Brain microvascular endothelial cell (primary cell): ENCODE data around the gene OIT3.

Source experiments
- DNase-seq: peaks from one replicate; pipeline ENCODE4 v3.0.0-alpha.2; 2020
- H3K27ac ChIP-seq: fragments of 250-450 bp; sonication (Bioruptor Pico); 2 replicates; pipeline ENCODE4 v1.5.1; 2020; ENCODE audit warnings: mild to moderate bottlenecking, moderate library complexity
- H3K27me3 ChIP-seq: fragments of 250-450 bp; sonication (Bioruptor Pico); replicated peaks from 2 replicates; pipeline ENCODE4 v1.5.1; 2020; ENCODE audit warnings: mild to moderate bottlenecking
- H3K36me3 ChIP-seq: fragments of 250-450 bp; sonication (Bioruptor Pico); replicated peaks from 2 replicates; pipeline ENCODE4 v1.5.1; 2020; ENCODE audit warnings: mild to moderate bottlenecking
- H3K4me3 ChIP-seq: 2 replicates; pipeline ENCODE4 v1.5.1; 2011; ENCODE audit warnings: low read depth, mild to moderate bottlenecking, control low read depth, low read length, moderate library complexity
- CTCF ChIP-seq: IDR thresholded peaks from 2 replicates; pipeline ENCODE4 v1.5.1; 2011; ENCODE audit warnings: low read depth, mild to moderate bottlenecking, moderate library complexity, low read length, control low read depth, inconsistent platforms; ENCODE audit errors: missing control alignments
- in situ Hi-C: cut with HindIII; loops from 2 replicates; pipeline ENCODE4 v1.10.0; 2017; ENCODE audit warnings: low sequenced_read_pairs, low pct_ligation_motif_present

OIT3 gene

DNA sequence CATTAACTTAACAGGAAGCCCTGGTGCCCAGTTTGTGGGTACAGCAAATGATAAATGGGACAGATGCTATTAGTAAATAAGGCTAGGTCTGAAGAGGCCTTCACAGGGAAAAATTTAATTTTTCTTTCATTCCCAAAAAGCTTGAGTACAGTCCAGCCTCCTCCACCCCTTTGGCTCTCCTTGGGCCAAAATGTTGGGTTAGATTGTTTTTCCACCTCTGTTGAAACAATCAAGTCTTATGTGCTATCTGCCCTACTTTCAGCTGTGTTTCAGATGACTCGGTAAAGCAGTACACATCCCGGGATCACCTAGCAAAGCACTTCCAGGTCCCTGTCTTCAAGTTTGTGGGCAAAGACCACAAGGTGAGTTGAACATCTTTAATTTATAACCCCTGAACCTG is 36.7 kb downstream of the OIT3 start:
- no peaks in the 10 kb centered on the region for H3K27me3 ChIP-seq
- TF ChIP-seq CTCF, result no peak
- H3K36me3 ChIP-seq, result no peaks in the 10 kb centered on the region
- H3K27ac ChIP-seq, result no peak overlapping the region
- in situ Hi-C loops, result no loop called here
- H3K4me3 ChIP-seq, result no peak overlapping the region
- no peak for DNase-seq

- DNase-seq, result no peak
- in situ Hi-C loops, result no loop called here
- Histone ChIP-seq H3K4me3 (no peak overlapping the region), H3K27ac (no peak overlapping the region), H3K27me3 (no peaks in the 10 kb centered on the region), H3K36me3 (no peaks in the 10 kb centered on the region)
- no peak for TF ChIP-seq CTCF
These were observed 38.9 kb downstream of the OIT3 start for GRCh38 chr10:72932259-72933015.

GRCh38 chr10:72935361-72935760 is 41.8 kb downstream of the OIT3 start:
- no peak for TF ChIP-seq CTCF
- no peak overlapping the region for H3K27ac ChIP-seq
- in situ Hi-C loops, result no loop called here

GRCh38 chr10:72943498-72944234 is 50.1 kb downstream of the OIT3 start:
- no peaks in the 10 kb centered on the region for H3K36me3 ChIP-seq
- no peak overlapping the region for H3K4me3 ChIP-seq
- in situ Hi-C loops, result no loop called here
- TF ChIP-seq CTCF, result no peak
- H3K27ac ChIP-seq, result no peak overlapping the region
- DNase-seq, result no peak
- no peaks in the 10 kb centered on the region for H3K27me3 ChIP-seq

More at GRCh38 chr10:72935361-72935760, 41.8 kb downstream of the OIT3 start:
- Histone ChIP-seq H3K36me3 (no peaks in the 10 kb centered on the region), H3K27me3 (no peaks in the 10 kb centered on the region), H3K4me3 (no peak overlapping the region)
- DNase-seq, result no peak

GRCh38 chr10:72946963-72947362 is 53.4 kb downstream of the OIT3 start:
- no peaks in the 10 kb centered on the region for H3K27me3 ChIP-seq
- in situ Hi-C loops, result no loop called here
- H3K36me3 ChIP-seq, result no peaks in the 10 kb centered on the region
- H3K4me3 ChIP-seq, result no peak overlapping the region
- no peak for TF ChIP-seq CTCF
- no peak overlapping the region for H3K27ac ChIP-seq
- DNase-seq, result no peak
